HepG2 (cell line): Measurements from ENCODE around the gene BTF3L4. TPM values are rescaled to one million over a fixed set of nuclear protein-coding genes. Genes with fewer than 3 reads are reported as not detected.

ENCODE experiments used
- AKNA ChIP-seq: sonication (generic); formaldehyde crosslinking; IDR thresholded peaks from 2 replicates; pipeline ENCODE4 v1.4.0; 2020; ENCODE audit warnings: missing genetic modification reagents, borderline replicate concordance
- ATF6 ChIP-seq: sonication (generic); formaldehyde crosslinking; conservative IDR thresholded peaks from 2 replicates; pipeline ENCODE4 v1.4.0; 2020; ENCODE audit warnings: missing genetic modification reagents
- GPBP1L1 ChIP-seq: sonication (generic); formaldehyde crosslinking; IDR thresholded peaks from 2 replicates; pipeline ENCODE4 v1.5.0; 2020; ENCODE audit warnings: mild to moderate bottlenecking, missing genetic modification reagents
- IKZF1 ChIP-seq: fragments of 450-650 bp; IDR thresholded peaks from 2 replicates; pipeline ENCODE4 v1.7.1; 2016
- RARG ChIP-seq: sonication (generic); formaldehyde crosslinking; IDR thresholded peaks from 2 replicates; pipeline ENCODE4 v1.4.0; 2020; ENCODE audit warnings: low read depth, mild to moderate bottlenecking, missing genetic modification reagents
- RBM22 ChIP-seq: fragments of 200-400 bp; formaldehyde crosslinking; optimal IDR thresholded peaks from 2 replicates; pipeline ENCODE3; 2017; ENCODE audit warnings: mild to moderate bottlenecking, low read length, moderate library complexity
- REXO4 ChIP-seq: sonication (generic); formaldehyde crosslinking; IDR thresholded peaks from 2 replicates; pipeline ENCODE4 v1.8.0; 2022; ENCODE audit warnings: missing genetic modification reagents, mild to moderate bottlenecking, borderline replicate concordance
- SALL2 ChIP-seq: sonication (generic); formaldehyde crosslinking; IDR thresholded peaks from 2 replicates; pipeline ENCODE4 v1.8.1; 2023; ENCODE audit warnings: mild to moderate bottlenecking, missing genetic modification reagents, inconsistent platforms
- SRSF9 ChIP-seq: fragments of 200-400 bp; formaldehyde crosslinking; IDR thresholded peaks from 2 replicates; pipeline ENCODE4 v1.6.1; 2018; ENCODE audit warnings: borderline replicate concordance, mild to moderate bottlenecking, low read depth, low read length; ENCODE audit not compliant: insufficient read depth, poor library complexity, severe bottlenecking
- TBL1XR1 ChIP-seq: fragments of 150-350 bp; IDR thresholded peaks from 2 replicates; pipeline ENCODE4 v1.6.1; 2014; ENCODE audit warnings: borderline replicate concordance, low read length; ENCODE audit not compliant: partially characterized antibody
- U2AF2 ChIP-seq: fragments of 200-400 bp; formaldehyde crosslinking; IDR thresholded peaks from 2 replicates; pipeline ENCODE4 v1.6.1; 2017; ENCODE audit warnings: low read depth, mild to moderate bottlenecking, low read length
- ZBTB1 ChIP-seq: sonication (generic); formaldehyde crosslinking; IDR thresholded peaks from 2 replicates; pipeline ENCODE4 v1.4.0; 2020; ENCODE audit warnings: missing genetic modification reagents, borderline replicate concordance
- ZBTB44 ChIP-seq: sonication (generic); formaldehyde crosslinking; IDR thresholded peaks from 2 replicates; pipeline ENCODE4 v1.4.0; 2020; ENCODE audit warnings: missing genetic modification reagents
- ZFAT ChIP-seq: sonication (generic); formaldehyde crosslinking; conservative IDR thresholded peaks from 2 replicates; pipeline ENCODE4 v1.8.1; 2023; ENCODE audit warnings: missing genetic modification reagents, inconsistent platforms
- ZFP36 ChIP-seq: fragments of 150-350 bp; IDR thresholded peaks from 2 replicates; pipeline ENCODE4 v1.6.1; 2018; ENCODE audit warnings: borderline replicate concordance, low read length, low read depth; ENCODE audit not compliant: partially characterized antibody
- ZFP36L1 ChIP-seq: sonication (generic); formaldehyde crosslinking; IDR thresholded peaks from 2 replicates; pipeline ENCODE4 v1.8.0; 2022; ENCODE audit warnings: mild to moderate bottlenecking, missing genetic modification reagents, moderate library complexity
- ZNF282 ChIP-seq: fragments of 450-650 bp; IDR thresholded peaks from 2 replicates; pipeline ENCODE4 v1.6.1; 2018; ENCODE audit not compliant: partially characterized antibody
- ZNF577 ChIP-seq: sonication (generic); formaldehyde crosslinking; IDR thresholded peaks from 2 replicates; pipeline ENCODE4 v1.4.0; 2020; ENCODE audit warnings: mild to moderate bottlenecking, low read depth, missing genetic modification reagents, borderline replicate concordance
- ZNF713 ChIP-seq: sonication (generic); formaldehyde crosslinking; IDR thresholded peaks from 2 replicates; pipeline ENCODE4 v1.4.0; 2020; ENCODE audit warnings: mild to moderate bottlenecking, missing genetic modification reagents
- polyA plus RNA-seq, 8 experiments: library from polyadenylated mRNA; depleted of rRNA in 3 of 8; stranded (reverse) in 7 of 8; unstranded in 1 of 8; fragments of >200 nt; fragmentation: Illumina TruSeq in 4 of 8; extraction: Trizol in 4 of 8; gene quantifications; 2 replicates each; pipeline versions ENCODE4 v1.2.1 to v1.2.3, GENCODE V29; 2011 to 2016; ENCODE audit warnings: low read depth in 4 of 8, missing spikeins in 1 of 8, mixed read lengths in 1 of 8; ENCODE audit not compliant: insufficient read depth in 1 of 8
- total RNA-seq, 5 experiments: library from RNA; depleted of rRNA; stranded (reverse); fragments of >200 nt; fragmentation: Illumina TruSeq; extraction: Trizol; gene quantifications; 2 replicates each; pipeline ENCODE4 v1.2.3, GENCODE V29; 2016; ENCODE audit warnings: low read depth in 1 of 5

BTF3L4 gene
- total and polyA plus RNA-seq, 2 of the 13 experiments (the other 11 are each of a cell fraction or from before 2014, with no cell fraction given) = 59.0 to 74.3 TPM

GRCh38 chr1:52033190-52034049 lies 22.7 kb upstream of the BTF3L4 start, which contains the start of gene KTI12 (continued):
- 0 out of 2 replicates have a peak, but pooled peaks have one; percentile 77 for TF ChIP-seq AKNA
- TF ChIP-seq IKZF1 = no peak
- TF ChIP-seq ZFP36L1 (CRISPR knock-in tag) = no peak
- TF ChIP-seq ZBTB44 (CRISPR knock-in tag) = no peak
- no peak for TF ChIP-seq SRSF9
- no peak for TF ChIP-seq RARG (CRISPR knock-in tag)
- TF ChIP-seq RBM22 = peak; percentile 95
- no peak for TF ChIP-seq TBL1XR1
- TF ChIP-seq U2AF2 = no peak
- no peak for TF ChIP-seq GPBP1L1 (CRISPR knock-in tag)
- no peak for TF ChIP-seq ZNF282
- TF ChIP-seq ZNF577 (CRISPR knock-in tag) = no peak
- TF ChIP-seq ZFAT (CRISPR knock-in tag) = no peak
- TF ChIP-seq ATF6 (CRISPR knock-in tag) = no peak
- no peak for TF ChIP-seq ZNF713 (CRISPR knock-in tag)
- TF ChIP-seq ZBTB1 = no peak
- TF ChIP-seq REXO4 (CRISPR knock-in tag) = no peak
- TF ChIP-seq SALL2 (CRISPR knock-in tag) = peak; percentile 85; the same call in 1 of the 2 replicates
- no peak for TF ChIP-seq ZFP36
